HG03378 (cell line): ENCODE measurements around the gene NGFR.

Source experiments
- ATAC-seq: cut with Tn5 transposase; IDR thresholded peaks from one replicate; pipeline ENCODE4 v1.9.1; 2021; ENCODE audit warnings: mild to moderate bottlenecking, moderate library complexity; ENCODE audit not compliant: unreplicated experiment

Gene NGFR

DNA sequence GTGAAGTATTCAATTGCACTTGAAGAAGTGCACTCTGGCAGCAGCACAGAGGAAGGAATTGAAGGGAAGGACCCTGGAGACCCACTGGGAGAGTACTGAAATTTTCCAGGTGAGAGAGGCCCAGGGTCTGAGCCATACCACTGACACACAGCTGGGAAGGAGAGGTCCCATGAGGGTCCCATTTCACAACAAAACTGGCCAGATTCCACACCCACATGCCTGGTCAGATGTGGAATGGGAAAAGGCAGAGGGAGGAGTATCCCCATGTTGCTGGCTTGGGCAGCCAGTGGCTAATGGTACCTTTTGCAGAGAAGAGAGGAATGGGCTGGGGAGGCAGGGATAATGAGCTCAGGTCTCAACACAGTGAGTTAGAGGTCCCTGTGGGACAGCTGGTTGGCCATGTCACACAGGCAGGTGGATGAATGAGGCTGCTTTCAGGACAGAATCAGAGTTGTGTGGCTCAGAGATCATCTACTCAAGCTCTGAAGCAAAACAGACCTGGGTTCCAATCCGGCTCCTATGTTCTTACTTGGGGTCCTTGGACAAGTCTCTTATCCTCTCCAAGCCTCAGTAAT lies 26.2 kb upstream of the NGFR start:
- no peak for ATAC-seq

DNA sequence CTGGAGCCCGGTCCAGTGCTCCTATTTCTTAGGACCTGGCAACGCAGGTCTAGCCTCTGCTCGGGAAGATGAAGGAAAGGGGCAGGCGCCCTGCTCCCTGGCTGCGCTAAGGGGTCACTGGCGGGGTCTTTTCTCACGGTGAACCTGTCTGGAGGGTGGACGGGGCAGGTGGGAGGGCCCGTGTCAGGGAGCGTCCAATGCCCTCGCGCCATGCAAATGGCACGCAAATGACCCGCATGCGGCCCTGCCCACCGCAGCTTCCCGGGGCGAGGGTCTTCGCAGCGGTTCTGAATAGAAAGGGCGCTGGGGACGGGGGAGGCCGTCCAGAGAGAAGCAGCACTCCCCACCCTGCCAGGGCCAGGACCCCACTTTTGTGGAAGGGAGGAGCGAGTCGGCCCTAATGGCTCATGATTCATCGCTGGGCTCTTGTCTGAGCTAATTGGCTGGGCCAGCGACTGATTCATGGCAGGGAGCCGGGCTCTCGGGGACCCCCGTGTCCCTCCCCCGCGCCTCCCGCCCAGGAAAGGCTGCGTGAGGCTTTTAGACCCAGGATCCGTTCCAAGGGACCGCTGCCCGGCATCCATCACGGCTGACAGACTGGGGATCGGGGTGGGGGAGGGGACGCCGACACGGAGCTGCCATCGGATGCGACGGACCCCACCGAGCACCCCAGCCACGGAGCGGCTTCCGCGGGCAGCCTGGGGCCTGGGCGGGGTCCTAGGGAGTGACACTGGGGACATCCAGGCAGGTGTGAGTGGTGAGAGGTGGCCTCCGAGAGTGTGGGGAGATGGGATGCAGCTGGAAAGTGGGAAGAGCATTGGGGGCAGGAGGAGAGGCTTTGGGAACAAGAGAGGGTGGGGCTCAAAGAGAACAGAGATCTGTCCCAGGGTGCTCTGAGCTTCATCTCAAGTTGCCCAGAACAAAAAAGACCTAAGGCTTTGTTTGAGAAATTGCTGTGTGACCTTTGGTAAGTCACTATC lies 25.0 kb upstream of the NGFR start:
- no peak for ATAC-seq

DNA sequence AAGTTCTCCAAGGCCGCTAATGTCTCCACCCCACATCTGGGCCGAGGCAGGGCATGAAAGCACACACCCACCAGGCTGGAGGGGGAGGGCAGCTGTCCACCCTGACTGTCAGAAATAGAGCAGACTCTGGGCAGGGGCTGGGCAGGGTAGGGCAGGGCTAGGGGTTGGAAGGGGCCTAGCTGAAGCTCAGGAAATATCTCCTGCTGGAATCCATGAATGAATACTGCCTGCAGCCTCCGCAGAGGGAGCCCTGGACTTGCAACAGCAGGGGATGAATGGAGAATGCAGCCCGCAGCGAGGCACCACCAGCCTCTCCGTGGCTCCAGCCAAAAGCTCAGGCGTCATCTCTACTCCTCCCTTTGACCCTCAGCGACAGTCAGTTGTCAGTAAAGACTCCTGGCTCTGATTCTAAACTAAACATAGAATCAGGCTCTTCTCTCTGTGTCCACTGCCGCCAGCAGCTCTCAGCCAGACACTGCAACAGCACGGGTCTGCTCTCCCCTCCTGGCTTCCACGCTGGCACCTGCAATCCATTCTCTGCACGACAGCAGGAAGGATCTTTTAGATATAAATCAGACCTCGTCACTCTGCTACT lies 23.9 kb upstream of the NGFR start:
- ATAC-seq = no peak

DNA sequence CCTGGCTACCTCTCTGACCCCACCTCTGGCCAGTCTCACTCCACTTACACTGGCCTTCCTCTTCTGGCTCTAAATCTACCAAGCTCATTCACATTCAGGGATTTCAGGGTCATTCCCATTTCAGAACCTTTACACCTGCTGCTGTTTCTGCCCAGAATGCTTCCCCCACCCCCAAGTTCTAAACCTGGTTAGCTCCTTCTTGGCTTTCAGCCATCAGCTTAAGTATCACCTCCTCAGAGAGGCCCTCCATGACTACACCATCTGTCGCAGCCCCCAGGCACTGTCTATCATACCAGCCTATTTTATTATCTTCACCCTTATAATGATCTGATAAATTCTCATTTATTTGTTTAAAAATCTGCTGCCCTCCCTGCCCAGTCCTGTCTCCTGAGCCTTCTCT lies 23.3 kb upstream of the NGFR start:
- no peak for ATAC-seq

DNA sequence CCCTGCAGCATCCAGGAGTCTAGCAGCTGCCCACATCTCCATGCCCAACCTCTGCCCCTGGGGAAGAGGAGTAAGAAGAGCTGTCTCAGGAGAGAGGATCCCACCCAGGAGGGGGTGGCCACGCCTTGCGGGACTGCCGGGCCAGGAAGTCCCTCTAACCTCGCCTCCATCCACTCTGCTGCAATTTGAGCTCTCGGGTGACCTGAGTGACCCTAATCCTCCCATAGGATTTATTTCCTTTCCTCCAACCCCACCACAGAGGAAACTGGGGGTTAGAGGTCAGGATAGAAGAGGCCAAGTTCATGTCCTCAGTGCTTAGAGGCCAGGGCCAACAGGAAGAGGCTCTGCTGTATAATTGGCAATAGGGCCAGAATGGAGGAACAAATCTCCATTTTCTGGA lies 22.6 kb upstream of the NGFR start:
- ATAC-seq = no peak

DNA sequence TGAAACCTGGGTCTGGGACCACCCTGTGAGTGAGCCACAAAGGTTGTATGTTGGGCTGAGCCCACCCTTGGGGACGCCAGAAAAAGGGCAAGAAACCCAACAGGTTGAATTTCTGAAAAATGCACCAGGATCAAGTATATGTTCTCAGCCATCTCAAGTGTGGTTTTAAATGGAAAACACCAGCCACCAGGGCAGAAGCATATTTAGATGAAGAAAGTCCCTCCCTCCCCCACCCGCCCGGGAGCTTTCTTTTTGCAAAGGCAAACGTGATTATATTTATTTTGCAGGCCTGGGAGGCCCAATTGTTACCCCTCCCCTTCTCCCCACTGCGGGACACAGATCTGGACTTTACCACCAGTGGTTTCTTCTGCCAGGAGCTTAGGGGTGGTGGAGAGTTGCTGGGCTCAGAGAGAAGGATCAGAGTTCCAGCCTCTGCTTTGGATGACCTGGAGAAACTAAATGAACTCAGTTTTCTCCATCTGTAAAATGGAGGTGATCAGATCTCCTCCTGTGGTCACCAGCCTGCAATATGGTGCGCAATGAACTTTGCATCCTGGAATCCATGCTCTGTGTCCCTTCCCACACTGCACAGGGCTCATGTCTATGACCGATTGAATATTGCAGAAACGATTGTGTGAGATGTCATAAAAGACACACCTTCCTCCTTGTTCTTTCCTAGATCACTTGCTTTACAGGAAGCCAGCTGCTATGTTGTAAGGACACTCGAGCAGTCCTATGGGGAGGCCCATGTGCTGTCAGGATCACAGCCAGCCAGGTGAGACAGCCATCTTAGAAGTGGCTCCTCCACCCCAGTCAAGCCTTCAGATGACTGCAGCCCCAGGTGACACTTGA lies 21.0 kb upstream of the NGFR start:
- no peak for ATAC-seq

DNA sequence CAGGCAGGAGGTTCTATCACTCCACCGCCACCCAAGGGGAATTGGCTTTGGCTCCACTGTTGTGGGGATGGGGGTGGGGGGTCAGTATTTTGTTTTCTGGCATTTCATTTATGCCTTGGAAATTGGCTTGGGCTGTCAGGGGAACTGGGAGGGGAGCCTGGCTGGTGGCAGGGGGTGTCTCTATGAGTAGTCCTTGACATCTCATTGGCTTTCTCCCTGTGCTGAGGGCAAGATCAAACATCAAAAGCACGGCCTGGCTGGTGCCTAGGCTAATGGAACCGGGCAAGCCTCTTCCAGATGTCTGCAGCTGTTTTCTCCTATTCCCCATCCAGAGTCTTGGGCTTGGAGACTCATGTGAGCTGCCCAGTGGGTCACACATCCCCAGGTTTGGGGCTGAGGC lies 17.4 kb upstream of the NGFR start:
- ATAC-seq = no peak

DNA sequence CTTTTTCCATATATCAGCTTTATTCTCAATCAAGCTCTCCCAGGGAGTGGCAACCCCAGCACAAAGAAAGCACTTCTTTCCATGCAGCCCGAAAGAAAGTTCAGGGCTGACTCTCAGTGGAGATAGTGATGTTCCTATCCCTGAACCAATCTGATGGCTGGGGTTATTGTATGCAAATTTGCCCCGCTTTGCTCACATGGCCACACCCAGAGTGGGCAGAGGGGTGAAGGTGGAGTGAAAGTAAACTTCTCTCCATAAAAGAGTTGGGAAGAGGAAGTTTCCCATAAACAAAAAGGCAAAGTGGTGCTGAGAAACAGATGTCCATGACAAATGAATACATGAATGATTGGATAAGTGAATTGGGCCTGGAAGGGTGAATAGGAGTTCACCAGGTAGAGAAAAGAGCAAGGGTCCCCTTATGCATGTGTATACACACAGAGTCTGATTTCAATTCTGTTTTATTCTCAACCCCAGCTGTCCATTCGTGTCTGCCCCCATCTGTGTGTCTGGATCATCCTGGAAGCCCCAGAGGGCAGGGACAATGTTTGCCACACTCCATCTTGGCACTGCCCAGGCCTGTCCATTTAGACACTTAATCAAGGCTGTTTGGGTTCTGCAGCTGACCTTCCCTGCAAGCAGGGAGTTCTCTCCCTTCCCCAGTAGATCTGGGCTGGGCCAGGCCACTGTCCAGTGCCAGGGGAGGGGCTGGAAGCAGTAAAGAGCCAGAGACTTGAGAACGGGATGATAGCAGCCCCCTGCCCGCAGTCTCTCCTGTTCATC lies 14.1 kb upstream of the NGFR start:
- ATAC-seq = no peak

DNA sequence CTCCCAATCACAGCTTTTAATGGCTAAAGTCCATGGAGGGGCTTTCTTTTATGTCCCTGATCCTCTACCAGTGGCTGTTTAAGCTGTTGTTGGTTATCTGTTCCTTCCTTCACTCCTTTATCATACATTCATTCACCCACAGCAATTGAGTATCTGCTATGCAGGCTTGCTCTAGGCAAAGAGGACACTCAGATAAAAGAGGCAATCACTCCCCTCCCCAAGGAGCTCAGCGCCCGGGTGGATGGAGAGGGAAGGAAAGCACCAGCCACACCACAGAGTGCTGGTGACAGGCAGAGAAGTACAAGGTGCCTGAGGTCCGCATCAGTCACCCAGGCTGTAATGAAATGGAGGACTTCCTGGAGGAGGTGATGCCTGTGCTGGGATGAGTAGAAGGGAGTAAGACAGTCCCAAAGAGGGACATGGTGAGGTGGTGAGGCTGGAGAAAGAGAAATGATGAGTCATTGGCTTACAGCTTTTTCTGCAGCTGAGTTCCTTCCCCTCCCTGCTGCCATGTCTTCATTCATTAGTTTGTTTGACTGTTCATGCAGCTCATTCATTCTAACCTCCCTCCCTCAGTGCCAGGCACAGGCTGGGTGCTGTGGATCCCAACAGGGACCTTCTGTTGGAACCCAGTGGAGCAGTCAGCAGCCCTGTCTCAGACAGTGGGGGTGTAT lies 12.8 kb upstream of the NGFR start:
- no peak for ATAC-seq

DNA sequence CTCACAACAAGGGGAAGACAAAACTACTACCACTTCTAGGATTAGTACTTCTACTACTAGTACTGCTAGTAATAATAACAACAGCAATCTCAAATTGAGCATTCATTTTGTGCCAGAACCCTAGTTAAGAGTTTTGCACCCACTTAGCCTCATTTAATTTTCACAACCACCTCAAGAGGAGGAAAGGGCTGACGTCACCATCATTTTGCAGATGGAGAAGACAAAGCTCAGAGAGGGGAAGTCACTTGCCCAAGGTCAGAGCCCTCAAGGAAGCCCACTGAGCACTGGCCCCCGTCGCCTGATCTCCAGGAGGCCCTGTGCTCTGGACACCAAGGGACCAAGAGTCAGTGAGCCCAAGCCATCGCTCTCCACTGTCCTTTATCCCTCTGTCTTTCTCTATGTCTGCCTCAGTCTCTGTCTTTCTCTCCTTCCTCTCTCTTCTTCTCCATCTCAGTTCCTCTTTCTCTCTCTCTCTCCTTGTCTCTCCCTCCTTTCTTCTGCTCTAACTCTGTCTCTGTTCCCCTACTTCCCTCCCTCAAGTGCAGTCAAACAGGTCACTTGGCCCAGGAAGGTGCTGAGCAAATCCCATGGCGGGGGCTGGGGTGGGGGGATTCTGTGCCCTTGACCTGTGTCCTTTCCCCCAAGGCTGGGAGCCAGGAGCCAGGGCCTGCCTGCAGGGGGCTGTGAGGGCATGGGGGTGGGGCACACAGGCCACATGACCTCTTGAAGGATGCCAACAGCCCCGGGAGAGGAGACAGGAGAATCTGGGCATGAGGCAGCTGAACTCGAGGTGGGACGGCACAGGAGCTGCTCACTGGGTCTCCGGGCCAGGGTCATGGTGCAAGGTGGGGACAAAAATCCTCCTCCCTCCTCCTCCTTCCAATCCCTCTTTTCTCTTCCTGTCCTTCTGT lies 11.2 kb upstream of the NGFR start:
- ATAC-seq = no peak

DNA sequence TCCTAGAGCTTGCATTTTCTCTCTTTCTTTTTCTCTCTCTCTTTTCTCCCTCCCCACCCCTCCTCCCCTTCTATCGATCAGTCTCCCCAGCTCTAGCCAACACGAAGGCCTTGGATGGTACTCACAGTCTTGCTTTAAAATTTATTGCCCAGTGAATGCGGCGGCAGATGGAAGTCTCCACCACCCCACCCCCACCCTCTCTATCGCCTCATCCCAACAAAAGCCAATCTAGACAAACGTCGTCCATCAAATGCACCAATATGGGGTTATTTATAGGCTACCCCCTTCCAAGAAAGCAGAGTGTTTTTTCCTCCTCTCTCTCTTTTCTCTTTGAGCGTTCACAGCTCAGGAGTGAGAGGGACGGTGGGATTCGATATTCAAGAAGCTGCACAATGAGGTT lies 10.5 kb upstream of the NGFR start:
- no peak for ATAC-seq

DNA sequence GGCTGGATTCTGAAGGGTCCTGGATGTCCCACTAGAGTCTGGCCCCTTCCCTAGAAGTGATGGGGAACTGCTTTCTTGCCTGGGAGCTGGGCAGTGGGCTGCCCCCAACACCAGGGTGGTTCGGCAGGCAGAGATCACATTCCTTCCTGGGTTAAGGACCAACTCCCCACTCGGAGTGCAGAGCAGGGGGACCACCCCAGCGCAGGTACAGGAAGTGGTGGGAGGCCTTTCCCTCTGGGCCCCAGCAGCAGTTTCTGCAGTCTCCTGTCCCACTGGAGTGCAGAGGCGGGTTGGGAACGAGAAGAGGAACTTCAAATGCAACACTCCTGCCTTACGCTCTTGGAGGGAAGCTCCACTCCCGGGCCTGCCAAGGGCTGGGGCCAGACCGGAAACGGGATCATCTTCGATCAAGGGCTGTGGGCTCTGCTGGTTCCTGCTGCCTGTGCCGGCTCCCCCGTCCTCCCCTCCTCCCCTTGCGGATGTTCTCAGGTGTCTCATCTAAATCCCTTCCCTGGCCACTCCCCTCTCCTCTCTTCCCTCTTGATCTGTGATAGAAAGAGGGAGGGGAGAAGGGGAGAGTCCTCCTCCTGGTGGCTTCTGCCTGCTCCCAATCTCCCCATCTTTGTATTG lies 9.0 kb upstream of the NGFR start:
- ATAC-seq = no peak

DNA sequence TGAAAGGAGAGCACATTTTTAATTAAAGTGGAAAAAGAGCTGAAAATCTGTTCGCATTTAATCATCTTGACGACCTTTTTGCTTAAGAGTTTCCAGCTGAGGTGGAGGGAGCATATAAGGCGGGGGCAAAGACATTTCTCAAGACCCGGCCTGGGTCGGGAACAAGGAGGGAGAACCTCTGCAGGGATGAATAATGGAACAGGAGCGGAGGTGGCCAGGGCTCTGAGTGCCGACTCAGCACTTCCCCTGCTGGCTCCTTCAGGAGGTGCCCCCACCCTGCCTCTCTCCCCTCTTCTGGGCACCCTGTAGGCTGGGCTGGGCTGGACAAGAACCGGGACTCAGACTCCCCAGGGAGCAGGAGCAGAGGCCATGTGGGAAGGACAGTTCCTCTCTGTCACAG lies 7.9 kb upstream of the NGFR start:
- ATAC-seq = no peak

DNA sequence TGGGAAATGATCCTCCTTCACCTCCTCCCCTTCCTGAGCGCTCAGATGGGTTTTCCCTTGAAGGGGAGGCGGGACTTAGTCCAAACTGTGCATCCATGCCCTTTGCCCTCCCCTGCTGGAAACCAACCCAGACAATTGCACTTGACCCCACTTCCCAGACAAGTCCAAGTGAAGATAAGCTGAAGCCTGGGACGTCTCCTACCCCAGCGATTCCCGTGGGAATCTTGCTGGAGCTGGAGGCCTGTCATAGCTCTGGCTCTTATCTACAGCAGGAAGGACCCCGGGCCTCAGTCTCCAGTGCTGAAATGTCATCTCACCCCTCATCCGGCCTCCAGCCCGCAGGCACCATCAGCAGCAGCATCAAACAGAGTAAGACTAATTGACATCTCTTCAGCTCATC lies 6.5 kb upstream of the NGFR start:
- ATAC-seq = no peak

DNA sequence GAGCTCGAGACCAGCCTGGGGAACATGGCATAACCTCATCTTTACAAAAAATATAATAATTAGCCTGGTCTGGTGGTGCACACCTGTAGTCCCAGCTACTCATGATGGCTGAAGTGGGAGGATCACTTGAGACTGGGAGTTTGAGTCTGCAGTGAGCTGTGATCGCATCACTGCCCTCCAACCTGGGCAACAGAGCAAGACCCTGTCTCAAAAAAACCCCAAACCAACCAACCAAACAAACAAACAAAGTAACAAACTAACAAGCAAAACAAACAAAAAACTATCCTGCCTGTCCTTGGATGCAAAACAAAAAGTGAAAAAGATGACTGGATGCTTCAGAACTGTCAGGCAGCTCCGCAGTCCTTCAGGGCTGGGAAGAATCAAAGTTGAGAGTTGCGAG lies 5.7 kb upstream of the NGFR start:
- ATAC-seq = no peak

DNA sequence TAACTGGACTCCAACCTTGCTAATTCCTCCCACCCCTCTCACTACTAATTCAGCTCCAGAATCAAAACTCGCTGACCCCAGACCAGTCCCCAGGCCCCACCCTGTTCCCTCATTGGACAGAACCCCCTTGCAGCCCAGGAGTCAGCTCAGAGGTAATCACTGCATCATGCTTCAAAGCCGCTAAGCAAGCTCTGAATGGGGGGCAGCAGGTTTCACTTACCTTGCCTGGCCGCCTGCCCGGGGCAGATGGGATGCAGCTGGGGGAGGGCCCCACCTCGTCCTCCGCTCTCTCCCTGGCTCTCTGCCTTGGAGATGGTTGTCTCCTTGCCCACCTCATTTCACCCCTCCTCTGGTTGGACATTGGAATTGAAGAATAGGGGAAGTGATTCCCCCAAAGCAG lies 4.8 kb upstream of the NGFR start:
- no peak for ATAC-seq

DNA sequence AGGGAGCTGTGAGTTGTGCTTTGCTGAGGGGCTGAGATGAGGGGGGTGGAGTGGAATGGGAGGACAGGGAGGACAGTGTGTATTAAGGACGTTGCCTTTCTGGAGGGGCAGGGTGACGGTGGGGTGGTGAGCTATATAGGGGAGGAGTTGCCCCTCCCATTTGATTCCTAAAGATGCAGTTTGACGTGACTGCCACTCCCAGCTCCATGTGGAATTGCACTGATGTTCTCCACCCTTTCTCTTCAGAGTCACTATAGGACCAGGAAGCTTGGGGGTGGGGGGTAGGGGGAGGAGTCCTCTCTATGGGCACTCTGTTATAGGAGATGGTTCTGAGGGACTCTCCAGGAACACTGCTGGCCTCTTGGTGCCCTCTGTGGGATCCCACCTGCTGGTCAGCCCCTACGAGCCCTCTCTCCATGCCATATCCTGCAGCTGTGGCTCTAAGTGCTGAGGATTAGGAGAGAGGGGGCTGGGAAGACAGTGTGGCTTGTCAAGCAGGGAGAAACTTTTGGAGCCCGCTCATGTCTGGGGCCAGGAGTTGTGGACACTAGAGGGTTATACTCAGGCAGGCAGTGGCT lies 3.8 kb upstream of the NGFR start:
- ATAC-seq = no peak

DNA sequence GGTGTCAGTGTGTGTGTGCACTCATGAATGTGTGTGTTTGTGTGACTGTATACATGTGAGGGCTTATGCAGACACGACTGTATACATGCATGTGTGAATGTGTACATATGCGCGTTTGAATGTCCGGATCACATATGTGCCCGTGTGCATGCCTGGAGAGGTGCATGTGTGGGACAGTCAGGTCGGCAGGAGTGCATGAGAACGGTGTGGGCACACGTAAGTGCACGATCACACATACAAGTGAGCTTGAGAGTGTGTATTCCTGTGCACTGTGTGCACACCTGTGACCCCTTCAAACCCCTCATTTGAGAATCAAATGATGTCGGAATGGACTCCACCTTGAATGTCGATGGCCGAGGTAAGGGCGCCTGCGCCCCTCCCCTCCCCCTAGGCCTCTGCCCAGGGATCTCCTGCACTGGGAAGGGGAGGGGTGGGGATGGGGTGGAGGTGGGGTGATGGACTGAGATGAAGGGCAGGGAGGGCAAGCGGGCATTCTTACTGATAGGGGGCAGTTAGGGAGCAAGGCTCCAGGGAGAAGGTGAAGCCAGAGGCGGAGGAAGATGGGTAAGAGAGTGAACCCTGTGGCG lies 601 bp upstream of the NGFR start:
- ATAC-seq = no peak
